HG03558 (cell line): ENCODE measurements around the gene GNB1.
"Not testable (repeated sequence)": the region's sequence is repeated elsewhere in the genome, so short reads cannot be mapped to it uniquely, and the experiment has no call there.

Experiments
- ATAC-seq: cut with Tn5 transposase; IDR thresholded peaks from one replicate; pipeline ENCODE4 v1.9.1; 2021; ENCODE audit warnings: moderate number of reproducible peaks; ENCODE audit not compliant: unreplicated experiment; ENCODE audit errors: extremely low read depth

The GNB1 gene

GRCh38 chr1:1861761-1862310, 29.1 kb downstream of the GNB1 start:
- ATAC-seq, result not testable (repeated sequence)

DNA sequence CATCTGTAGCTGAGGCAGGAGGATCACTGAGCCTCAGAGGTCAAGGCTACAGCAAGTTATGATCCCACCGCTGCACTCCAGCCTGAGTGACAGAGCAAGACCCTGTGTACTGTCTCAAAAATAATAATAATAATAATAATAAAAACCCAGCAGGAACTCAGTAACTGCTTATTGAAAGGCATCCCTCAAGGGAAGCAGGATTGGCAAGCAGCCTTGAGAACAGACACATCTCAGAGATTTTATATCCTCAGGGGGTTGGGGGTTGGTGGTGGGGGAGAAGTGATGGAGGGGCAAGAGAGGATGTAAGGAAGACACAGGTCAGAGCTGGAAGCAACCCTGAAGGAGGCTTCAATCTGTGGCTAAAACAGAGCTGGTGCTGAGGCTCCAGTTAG, 29.6 kb downstream of the GNB1 start:
- no peak for ATAC-seq

- not testable (repeated sequence) for ATAC-seq
Measured at GRCh38 chr1:1859970-1860697, 30.8 kb downstream of the GNB1 start.

DNA sequence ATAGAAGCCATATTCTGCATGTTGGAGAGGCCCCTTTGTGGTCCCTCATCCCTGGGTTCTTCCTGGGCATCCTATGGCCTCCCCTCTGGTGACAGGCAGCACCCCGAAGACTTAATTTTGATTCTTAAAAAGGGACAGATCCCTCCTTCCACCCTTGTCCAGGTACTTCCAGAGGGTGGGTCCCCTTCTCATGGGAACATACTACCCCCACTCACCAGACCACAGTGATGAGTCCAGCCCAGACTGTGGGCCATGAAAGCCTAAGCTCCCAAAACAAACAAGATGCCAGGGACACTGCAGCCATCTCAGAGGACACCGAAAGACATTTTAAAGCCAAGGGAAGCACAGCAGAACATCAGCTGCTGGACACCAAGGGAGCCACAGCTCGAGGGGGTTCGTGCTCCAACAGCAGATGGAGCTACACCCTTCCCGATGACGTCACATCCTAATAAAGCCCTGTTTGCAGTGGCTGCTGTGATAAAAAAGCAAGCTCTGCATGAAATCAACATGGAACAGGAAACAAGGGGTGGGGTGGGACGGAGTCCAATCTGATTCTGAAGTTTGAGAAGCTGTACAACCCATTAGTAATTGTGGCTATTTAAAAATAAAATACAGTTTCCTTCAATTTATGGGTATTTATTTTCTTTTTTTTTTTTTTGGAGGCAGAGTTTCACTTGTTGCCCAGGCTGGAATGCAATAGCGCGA, 32.4 kb downstream of the GNB1 start:
- no peak for ATAC-seq

DNA sequence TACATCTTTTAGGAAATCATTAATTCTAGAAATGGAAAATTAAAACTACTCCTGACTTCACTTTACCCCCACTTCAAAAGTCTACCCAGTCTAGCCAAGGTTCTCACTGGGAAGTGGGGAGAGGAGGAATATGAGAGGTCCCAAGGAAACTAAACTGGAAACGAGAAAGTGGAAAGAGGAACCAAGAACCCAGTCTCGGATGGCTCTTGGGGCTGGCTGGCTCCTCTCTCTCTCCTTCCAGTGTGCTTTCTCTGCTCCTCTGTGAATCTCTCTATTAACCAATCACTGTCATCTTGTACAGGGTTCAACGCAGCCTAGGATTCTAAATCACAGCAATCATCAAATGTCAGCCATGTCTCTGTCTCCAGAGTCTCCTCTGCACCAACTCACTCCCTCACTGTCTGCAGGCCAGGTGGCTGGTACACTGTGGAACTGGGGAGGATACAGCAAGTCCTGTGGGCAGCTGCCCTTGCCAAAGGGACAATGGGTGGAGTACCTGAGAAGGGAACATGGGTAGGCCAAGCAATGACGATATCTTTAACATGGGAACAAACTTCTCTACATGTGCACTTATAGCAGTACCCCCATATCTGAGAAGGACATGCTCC, 33.7 kb downstream of the GNB1 start:
- ATAC-seq, result no peak

GRCh38 chr1:1856161-1856560, 34.7 kb downstream of the GNB1 start:
- ATAC-seq, result not testable (repeated sequence)

DNA sequence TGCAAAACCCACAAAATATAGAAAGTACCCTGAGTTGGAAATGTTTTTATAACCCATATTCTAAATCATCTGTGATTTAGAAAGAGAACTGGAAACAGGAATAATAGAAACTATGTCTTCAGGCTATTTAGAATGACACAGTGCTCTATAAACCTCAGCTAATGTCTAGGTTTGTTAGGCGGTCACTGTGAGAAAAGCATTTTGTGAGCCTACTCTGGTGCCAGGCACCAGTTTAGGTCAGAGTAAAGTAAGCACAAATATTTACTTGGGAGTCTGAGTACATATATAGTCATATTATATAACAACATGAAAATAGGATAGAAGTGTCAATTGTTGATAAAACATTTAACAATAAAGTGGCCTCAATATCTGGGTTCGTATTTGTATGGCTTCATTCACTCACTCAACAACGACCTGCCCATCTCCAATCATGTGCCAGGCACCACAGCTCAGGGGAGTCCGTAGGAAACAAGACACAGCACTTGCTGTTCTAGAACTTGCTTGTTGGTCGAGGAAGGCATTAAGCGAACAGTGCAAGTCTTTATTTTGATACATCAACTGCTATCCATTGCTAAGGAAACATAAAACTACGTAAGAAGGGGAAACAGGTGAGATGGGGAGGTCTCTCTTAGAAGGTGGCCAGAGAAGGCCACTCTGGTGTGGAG, 37.2 kb downstream of the GNB1 start:
- ATAC-seq, result no peak

- no peak for ATAC-seq
Measured at GRCh38 chr1:1852619-1853414, 38.1 kb downstream of the GNB1 start.

GRCh38 chr1:1847890-1848289, 43.0 kb downstream of the GNB1 start:
- no peak for ATAC-seq

- no peak for ATAC-seq
Measured at GRCh38 chr1:1847061-1847850, 43.6 kb downstream of the GNB1 start.

DNA sequence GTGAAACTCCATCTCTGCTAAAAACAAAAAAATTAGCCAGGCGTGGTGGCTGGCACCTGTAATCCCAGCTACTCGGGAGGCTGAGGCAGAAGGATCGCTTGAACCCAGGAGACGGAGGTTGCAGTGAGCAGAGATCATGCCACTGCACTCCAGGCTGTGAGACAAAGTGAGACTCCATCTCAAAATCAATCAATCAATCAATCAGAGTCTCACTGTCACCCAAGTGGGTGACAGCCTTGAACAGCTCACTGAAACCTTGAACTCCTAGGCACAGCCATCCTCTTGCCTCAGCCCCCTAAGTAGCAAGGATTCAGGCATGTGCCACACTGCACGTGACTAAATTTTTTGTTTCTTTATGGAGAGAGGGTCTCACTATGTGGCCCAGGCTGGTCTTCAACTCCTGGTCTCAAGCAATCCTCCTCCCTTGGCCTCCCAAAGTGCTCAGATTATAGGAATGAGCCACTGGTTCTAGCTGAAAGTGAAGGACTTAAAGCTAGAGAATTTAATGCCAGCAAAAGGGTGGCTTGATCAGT, 44.4 kb downstream of the GNB1 start:
- no peak for ATAC-seq

DNA sequence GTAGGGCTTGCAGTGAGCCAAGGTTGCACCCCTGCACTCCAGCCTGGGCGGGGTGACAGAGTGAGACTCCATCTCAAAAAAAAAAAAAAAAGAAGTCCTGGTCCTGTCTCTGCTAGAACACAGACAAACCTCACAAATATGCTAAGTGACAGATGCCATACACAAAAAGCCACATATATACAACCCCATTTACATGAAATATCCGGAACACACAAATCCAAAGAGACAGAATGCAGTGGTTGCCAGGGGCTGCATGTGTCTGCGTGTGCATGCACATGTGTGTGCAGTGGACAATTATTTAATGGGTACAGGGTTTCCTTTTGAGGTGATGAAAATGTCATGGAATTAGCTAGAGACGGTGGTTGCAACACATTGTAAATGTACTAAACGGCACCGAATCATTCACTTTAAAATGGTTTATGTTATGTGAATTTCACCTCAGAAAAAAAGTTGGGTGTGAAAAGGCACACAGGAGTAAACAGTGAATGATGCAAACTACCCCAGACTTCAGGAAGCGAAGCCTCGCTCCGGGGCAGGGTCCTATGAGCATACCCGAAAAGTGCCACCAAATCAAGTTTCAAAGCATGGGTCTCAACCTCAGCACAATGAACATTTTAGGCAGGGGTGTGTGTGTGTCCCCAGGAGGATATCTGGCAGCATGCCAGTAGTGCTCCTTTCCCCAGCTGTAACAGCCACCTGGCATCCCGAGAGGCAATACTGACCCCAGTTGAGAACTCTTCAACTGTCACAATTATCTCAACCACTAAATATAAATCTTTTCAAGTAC, 48.3 kb downstream of the GNB1 start:
- ATAC-seq, result no peak

- ATAC-seq, result no peak
Measured at GRCh38 chr1:1841575-1841995, 49.3 kb downstream of the GNB1 start.

GRCh38 chr1:1839311-1839965, 51.4 kb downstream of the GNB1 start:
- no peak for ATAC-seq

DNA sequence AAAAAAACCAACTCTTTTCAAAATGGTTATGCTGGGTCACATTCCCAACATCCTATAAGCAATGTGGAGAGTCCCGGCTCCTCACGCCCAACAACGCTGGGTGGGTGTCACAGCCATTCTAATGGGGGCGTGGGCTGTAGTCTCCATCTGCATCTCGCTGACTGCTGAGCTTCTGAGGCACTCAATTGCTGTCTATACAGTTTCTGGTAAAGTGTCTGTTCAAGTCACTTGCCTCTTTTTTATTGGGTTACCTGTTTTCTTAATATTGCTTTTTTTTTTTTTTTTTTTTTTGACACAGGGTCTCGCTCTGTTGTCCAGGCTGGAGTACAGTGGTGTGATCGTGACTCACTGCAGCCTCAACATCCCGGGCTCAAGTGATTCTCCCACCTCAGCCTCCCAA, 54.8 kb downstream of the GNB1 start:
- no peak for ATAC-seq

GRCh38 chr1:1835546-1835945, 55.3 kb downstream of the GNB1 start:
- ATAC-seq, result no peak

DNA sequence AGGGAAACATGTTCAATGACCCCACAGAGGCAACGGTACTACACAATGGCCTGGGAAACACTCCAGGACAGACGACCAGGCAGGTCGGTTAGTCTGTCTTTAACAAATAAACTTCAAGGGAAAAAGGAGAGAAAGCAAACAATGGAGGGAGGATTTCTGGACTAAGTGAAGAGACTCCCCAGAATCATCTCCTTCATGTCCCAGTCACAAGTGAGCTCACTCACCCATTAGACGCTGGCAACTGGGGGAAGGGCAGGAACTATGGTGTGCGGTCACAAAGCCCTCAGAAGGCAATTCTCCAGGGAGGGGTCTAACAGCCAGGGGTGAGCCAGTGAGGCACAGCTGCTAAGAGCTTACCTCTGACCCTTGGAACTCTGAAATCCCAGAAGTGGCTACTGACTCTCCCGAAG, 57.0 kb downstream of the GNB1 start:
- no peak for ATAC-seq

- no peak for ATAC-seq
Measured at GRCh38 chr1:1833456-1833855, 57.4 kb downstream of the GNB1 start.
